HFFc6 (cell line): Measurements from ENCODE around the gene SCN1A. TPM values are rescaled to one million over a fixed set of nuclear protein-coding genes. Genes with fewer than 3 reads are reported as not detected.

ENCODE experiments used
- DNase-seq: peaks from one replicate; pipeline ENCODE4 v3.0.0-alpha.2; 2018
- H3K27ac Mint-ChIP-seq: 2 replicates; pipeline ENCODE4 v1.8.0; 2020; ENCODE audit warnings: mild to moderate bottlenecking, mixed read lengths
- H3K27me3 Mint-ChIP-seq: 2 replicates; pipeline ENCODE4 v1.8.0; 2021; ENCODE audit warnings: mild to moderate bottlenecking, moderate library complexity, mixed read lengths; ENCODE audit not compliant: insufficient read depth
- H3K36me3 Mint-ChIP-seq: 2 replicates; pipeline ENCODE4 v1.8.0; 2021; ENCODE audit warnings: low read depth, mixed read lengths
- H3K4me1 Mint-ChIP-seq: 2 replicates; pipeline ENCODE4 v1.8.0; 2020; ENCODE audit warnings: low read depth, mixed read lengths
- H3K4me3 Mint-ChIP-seq: 2 replicates; pipeline ENCODE4 v1.8.0; 2020; ENCODE audit warnings: mild to moderate bottlenecking, moderate library complexity, mixed read lengths
- H3K9me3 Mint-ChIP-seq: 2 replicates; pipeline ENCODE4 v1.8.0; 2020; ENCODE audit warnings: mild to moderate bottlenecking, mixed read lengths
- CTCF ChIP-seq: fragments of 200-600 bp; sonication (generic); IDR thresholded peaks from 2 replicates; pipeline ENCODE4 v1.5.0; 2021; ENCODE audit warnings: antibody characterized with exemption, mild to moderate bottlenecking
- total RNA-seq, 6 experiments: library from RNA; stranded (reverse); fragmentation: NEBNext Ultra II Directional; extraction: Animal tissue kit (Norgen Biotek cat#: 25700); gene quantifications; 2 replicates in 1 of 6; 3 replicates in 5 of 6; pipeline ENCODE4 v1.2.3, GENCODE V29; 2021

Gene SCN1A
- total RNA-seq, 6 experiments from 2014 or later = not detected

DNA sequence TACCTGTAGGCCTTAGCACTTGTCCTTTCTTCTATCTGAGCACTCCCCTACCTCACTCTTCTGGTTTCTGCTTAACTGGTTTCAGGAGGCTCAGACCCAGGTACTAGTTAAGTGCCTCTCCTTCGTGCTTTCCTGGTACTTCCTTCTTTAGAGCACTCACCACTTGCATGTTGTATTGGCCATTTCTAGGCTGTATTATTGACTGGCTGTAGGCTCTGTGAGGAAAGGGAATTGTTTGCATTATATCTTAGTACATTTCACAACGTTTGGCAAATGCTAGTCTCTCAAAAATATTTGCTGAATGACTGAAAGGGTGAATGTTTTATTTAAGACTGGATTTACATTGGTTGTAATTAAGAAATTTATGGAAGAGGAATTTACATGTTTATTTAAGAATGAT lies 36.0 kb upstream of the SCN1A start:
- no peak for DNase-seq
- Mint-ChIP-seq H3K36me3 (no peaks in the 10 kb centered on the region), H3K4me1 (peaks cover 5% of the 10 kb centered on the region), H3K4me3 (no peak overlapping the region), H3K27me3 (peaks cover 4% of the 10 kb centered on the region; the same call in 1 of the 2 replicates), H3K27ac (no peak overlapping the region), H3K9me3 (no peaks in the 10 kb centered on the region)
- no peak for TF ChIP-seq CTCF

DNA sequence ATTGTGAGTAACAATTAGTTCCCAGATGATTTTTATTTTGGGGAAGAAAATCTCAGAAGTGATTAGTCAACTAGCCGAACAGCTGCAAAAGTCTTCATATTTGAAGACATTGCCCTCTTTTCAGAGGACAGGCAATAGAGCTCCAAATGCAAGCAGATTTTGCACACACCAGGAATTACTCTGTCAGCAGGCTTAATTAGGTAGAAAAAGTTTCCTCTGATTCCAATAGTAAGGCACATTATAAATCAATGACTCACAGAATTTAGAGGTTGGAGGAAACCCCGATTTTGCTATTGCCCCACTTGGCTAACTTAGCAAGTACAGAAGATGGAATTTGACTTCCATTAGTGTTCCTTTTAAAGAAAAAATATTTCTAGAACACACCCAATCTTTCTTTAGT lies 30.7 kb upstream of the SCN1A start:
- DNase-seq = no peak
- Mint-ChIP-seq H3K4me1 (no peaks in the 10 kb centered on the region), H3K4me3 (no peak overlapping the region), H3K9me3 (no peaks in the 10 kb centered on the region), H3K27ac (no peak overlapping the region), H3K27me3 (peaks cover 11% of the 10 kb centered on the region), H3K36me3 (no peaks in the 10 kb centered on the region)
- TF ChIP-seq CTCF = no peak

GRCh38 chr2:166157578-166157977 lies 29.8 kb upstream of the SCN1A start:
- H3K9me3 Mint-ChIP-seq = no peaks in the 10 kb centered on the region
- H3K4me1 Mint-ChIP-seq = no peaks in the 10 kb centered on the region
- H3K4me3 Mint-ChIP-seq = no peak overlapping the region
- no peak for TF ChIP-seq CTCF
- no peaks in the 10 kb centered on the region for H3K36me3 Mint-ChIP-seq
- peaks cover 10% of the 10 kb centered on the region for H3K27me3 Mint-ChIP-seq
- DNase-seq = no peak
- no peak overlapping the region for H3K27ac Mint-ChIP-seq

- H3K27me3 Mint-ChIP-seq = peaks cover 8% of the 10 kb centered on the region
- no peak for TF ChIP-seq CTCF
- no peak for DNase-seq
- H3K4me3 Mint-ChIP-seq = no peak overlapping the region
- H3K4me1 Mint-ChIP-seq = no peaks in the 10 kb centered on the region
- no peaks in the 10 kb centered on the region for H3K9me3 Mint-ChIP-seq
- no peak overlapping the region for H3K27ac Mint-ChIP-seq
- H3K36me3 Mint-ChIP-seq = no peaks in the 10 kb centered on the region
These were observed 29.2 kb upstream of the SCN1A start for GRCh38 chr2:166156985-166157490.

DNA sequence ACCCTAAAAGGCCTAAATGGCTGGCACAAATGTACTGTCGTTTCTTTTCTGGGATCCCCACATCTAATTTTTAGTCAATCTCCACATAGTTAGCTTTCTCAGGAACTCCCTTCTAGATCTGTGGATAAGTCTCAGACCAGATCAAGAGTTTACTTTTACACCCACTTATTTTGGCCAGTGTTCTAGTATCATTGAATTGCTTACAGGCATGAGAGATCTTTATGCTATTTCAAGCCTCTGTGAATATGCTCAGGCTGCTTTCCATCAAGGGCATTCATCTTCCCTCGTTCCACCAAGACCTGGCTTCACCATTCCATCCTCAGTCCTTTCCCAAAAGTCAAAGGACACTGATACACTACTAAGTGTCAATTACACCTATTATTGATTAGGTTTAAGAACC lies 27.8 kb upstream of the SCN1A start:
- no peak for DNase-seq
- Mint-ChIP-seq H3K4me3 (no peak overlapping the region), H3K4me1 (no peaks in the 10 kb centered on the region), H3K27ac (no peak overlapping the region), H3K27me3 (peaks cover 8% of the 10 kb centered on the region), H3K36me3 (no peaks in the 10 kb centered on the region), H3K9me3 (no peaks in the 10 kb centered on the region)
- no peak for TF ChIP-seq CTCF
